IMR-90 (cell line): Measurements from ENCODE around the gene UBE2M. TPM values are rescaled to one million over a fixed set of nuclear protein-coding genes. Genes with fewer than 3 reads are reported as not detected.

Source experiments
- ATAC-seq: fragments of 200-7000 bp; cut with Tn5 transposase; 2 replicates; pipeline ENCODE4 v1.9.1; 2020; ENCODE audit warnings: low read depth, mild to moderate bottlenecking, moderate library complexity
- BruUV-seq: library from RNA; stranded (reverse); fragments of 400-500 nt; replicated peaks from 2 replicates; lab custom pipeline; 2021; lab: Mats Ljungman, UMichigan
- CTCF ChIA-PET: fragments of 300-600 bp; formaldehyde crosslinking; extraction: SDS; loops from one replicate; lab custom pipeline; 2021; ENCODE audit warnings: antibody characterized with exemption; lab: Yijun Ruan, JAX
- POLR2A ChIA-PET: fragments of 300-600 bp; sonication (Branson Sonifier 250); formaldehyde crosslinking; loops from one replicate; lab custom pipeline; 2022; ENCODE audit warnings: antibody characterized with exemption; ENCODE audit not compliant: unreplicated experiment; lab: Charles Lee
- DNase-seq: peaks from one replicate; pipeline ENCODE4 v3.0.0; 2013
- H2AFZ ChIP-seq: replicated peaks from 2 replicates; pipeline ENCODE3; 2013; ENCODE audit warnings: low read length, mild to moderate bottlenecking; ENCODE audit not compliant: poor library complexity
- H2AK5ac ChIP-seq: 2 replicates; pipeline ENCODE4 v1.6.1; 2013; ENCODE audit warnings: low read depth, low read length, inconsistent platforms
- H2AK9ac ChIP-seq: replicated peaks from 2 replicates; pipeline ENCODE3; 2013; ENCODE audit warnings: mild to moderate bottlenecking, low read depth, low read length, moderate library complexity; ENCODE audit not compliant: poor library complexity
- H2BK120ac ChIP-seq: 2 replicates; pipeline ENCODE4 v1.6.1; 2013; ENCODE audit warnings: low read depth, low read length, inconsistent platforms
- H2BK15ac ChIP-seq: 3 replicates; pipeline ENCODE4 v1.6.1; 2013; ENCODE audit warnings: low read depth, low read length, inconsistent platforms
- H2BK20ac ChIP-seq: 2 replicates; pipeline ENCODE4 v1.6.1; 2013; ENCODE audit warnings: low read depth, mild to moderate bottlenecking, inconsistent platforms, low read length, moderate library complexity
- H2BK5ac ChIP-seq: 2 replicates; pipeline ENCODE4 v1.6.1; 2013; ENCODE audit warnings: mild to moderate bottlenecking, low read depth, low read length, inconsistent platforms; ENCODE audit not compliant: poor library complexity, severe bottlenecking
- H3K14ac ChIP-seq: replicated peaks from 2 replicates; pipeline ENCODE4 v1.6.1; 2013; ENCODE audit warnings: low read depth, low read length, inconsistent platforms
- H3K18ac ChIP-seq: 2 replicates; pipeline ENCODE4 v1.6.1; 2013; ENCODE audit warnings: low read depth, low read length, control low read depth
- H3K23ac ChIP-seq: 2 replicates; pipeline ENCODE4 v1.6.1; 2013; ENCODE audit warnings: low read depth, low read length, inconsistent platforms
- H3K27ac ChIP-seq: 2 replicates; pipeline ENCODE4 v1.5.1; 2013; ENCODE audit warnings: mild to moderate bottlenecking, control low read depth, low read length; ENCODE audit not compliant: insufficient read depth
- H3K27me3 ChIP-seq: 2 replicates; pipeline ENCODE4 v1.6.1; 2013; ENCODE audit warnings: low read length; ENCODE audit not compliant: control insufficient read depth, insufficient read depth
- H3K36me3 ChIP-seq: 2 replicates; pipeline ENCODE4 v1.6.1; 2013; ENCODE audit warnings: low read length, mixed read lengths; ENCODE audit not compliant: control insufficient read depth, insufficient read depth
- H3K4ac ChIP-seq: 2 replicates; pipeline ENCODE4 v1.6.1; 2013; ENCODE audit warnings: low read depth, low read length, inconsistent platforms
- H3K4me1 ChIP-seq: 2 replicates; pipeline ENCODE4 v1.6.1; 2013; ENCODE audit warnings: low read length, mixed read lengths; ENCODE audit not compliant: control insufficient read depth, insufficient read depth
- H3K4me2 ChIP-seq: 2 replicates; pipeline ENCODE4 v1.6.1; 2013; ENCODE audit warnings: low read depth, mild to moderate bottlenecking, control low read depth, low read length, moderate library complexity
- H3K4me3 ChIP-seq: 2 replicates; pipeline ENCODE4 v1.5.1; 2013; ENCODE audit warnings: low read depth, mild to moderate bottlenecking, control low read depth, low read length, moderate library complexity; ENCODE audit not compliant: insufficient read depth
- H3K56ac ChIP-seq: 2 replicates; pipeline ENCODE4 v1.6.1; 2013; ENCODE audit warnings: low read length, inconsistent platforms; ENCODE audit not compliant: insufficient read depth; ENCODE audit errors: extremely low read depth
- H3K79me1 ChIP-seq, 2 experiments: 2 replicates each; pipeline ENCODE4 v1.6.1; 2013; ENCODE audit warnings: low read length in 2 of 2, inconsistent platforms in 1 of 2, low read depth in 1 of 2
- H3K9ac ChIP-seq: 2 replicates; pipeline ENCODE4 v1.6.1; 2013; ENCODE audit warnings: low read depth, low read length, control low read depth
- H3K9me1 ChIP-seq: 2 replicates; pipeline ENCODE4 v1.6.1; 2013; ENCODE audit warnings: low read length, inconsistent platforms; ENCODE audit not compliant: insufficient read depth
- H3K9me3 ChIP-seq: 2 replicates; pipeline ENCODE4 v1.6.1; 2013; ENCODE audit warnings: low read length; ENCODE audit not compliant: control insufficient read depth, insufficient read depth
- H4K20me1 ChIP-seq: 2 replicates; pipeline ENCODE4 v1.6.1; 2013; ENCODE audit warnings: low read length, inconsistent platforms; ENCODE audit not compliant: insufficient read depth
- H4K5ac ChIP-seq: 2 replicates; pipeline ENCODE4 v1.6.1; 2013; ENCODE audit warnings: mild to moderate bottlenecking, low read depth, low read length, control low read depth
- H4K8ac ChIP-seq, 2 experiments: 2 replicates each; pipeline ENCODE4 v1.6.1; 2013; ENCODE audit warnings: low read depth in 2 of 2, low read length in 2 of 2, control low read depth in 1 of 2, inconsistent platforms in 1 of 2
- H4K91ac ChIP-seq: 2 replicates; pipeline ENCODE4 v1.6.1; 2013; ENCODE audit warnings: low read depth, low read length, inconsistent platforms; ENCODE audit not compliant: insufficient read depth
- CHD1 ChIP-seq: IDR thresholded peaks from 2 replicates; pipeline ENCODE4 v1.6.1; 2012; ENCODE audit warnings: low read depth, low read length, improper control_type of control experiment
- CTCF ChIP-seq: conservative IDR thresholded peaks from 2 replicates; pipeline ENCODE4 v1.5.1; 2012; ENCODE audit warnings: mild to moderate bottlenecking, low read depth, low read length, improper control_type of control experiment
- FOS ChIP-seq: fragments of 150-350 bp; IDR thresholded peaks from 2 replicates; pipeline ENCODE4 v1.6.1; 2016; ENCODE audit warnings: low read depth, low read length
- MAZ ChIP-seq: IDR thresholded peaks from 2 replicates; pipeline ENCODE4 v1.6.1; 2012; ENCODE audit warnings: low read depth, mild to moderate bottlenecking, low read length, improper control_type of control experiment, moderate library complexity, borderline replicate concordance
- MXI1 ChIP-seq: IDR thresholded peaks from 2 replicates; pipeline ENCODE4 v1.6.1; 2012; ENCODE audit warnings: low read depth, mild to moderate bottlenecking, low read length, moderate library complexity, borderline replicate concordance
- POLR2A ChIP-seq: IDR thresholded peaks from 2 replicates; pipeline ENCODE4 v1.6.1; 2012; ENCODE audit warnings: mild to moderate bottlenecking, low read depth, low read length
- RAD21 ChIP-seq: IDR thresholded peaks from 2 replicates; pipeline ENCODE4 v1.6.1; 2012; ENCODE audit warnings: low read length, improper control_type of control experiment
- SMC3 ChIP-seq: fragments of 150-350 bp; IDR thresholded peaks from 2 replicates; pipeline ENCODE4 v1.6.1; 2016; ENCODE audit warnings: low read depth, mild to moderate bottlenecking, antibody characterized with exemption, low read length, moderate library complexity
- whole genome bisulfite sequencing, 2 experiments: methylation state at CpG; one replicate each; pipeline versions ENCODE4 v1.1.5 to v1.1.7; 2013; ENCODE audit warnings: missing lambda C conversion rate in 2 of 2; ENCODE audit not compliant: insufficient read length in 1 of 2; ENCODE audit errors: extremely low coverage in 2 of 2; 5-methylcytosine and 5-hydroxymethylcytosine counted together
- dilution Hi-C: fragments of 300-500 bp; cut with HindIII; formaldehyde crosslinking; loops from one replicate; pipeline ENCODE4 v1.14.3; 2018; ENCODE audit warnings: low sequenced_read_pairs; ENCODE audit not compliant: unreplicated experiment
- in situ Hi-C: fragments of 300-500 bp; cut with MboI; formaldehyde crosslinking; loops from 3 replicates; pipeline ENCODE4 v1.14.3; 2019; ENCODE audit warnings: low sequenced_read_pairs, inconsistent platforms, mixed read lengths
- intact Hi-C: fragments of 100-400 bp; cut with micrococcal nuclease; formaldehyde crosslinking; loops from 2 replicates; pipeline ENCODE4 v1.10.0; 2022
- polyA plus RNA-seq, 3 experiments: library from polyadenylated mRNA; depleted of rRNA; stranded (reverse); fragments of >200 nt; gene quantifications; 2 replicates each; pipeline ENCODE4 v1.2.3, GENCODE V29; 2012; ENCODE audit warnings: low replicate concordance in 1 of 3
- total RNA-seq: library from RNA; depleted of rRNA; stranded (reverse); fragments of >200 nt; gene quantifications from 2 replicates; pipeline ENCODE4 v1.2.3, GENCODE V29; 2012
- TF ChIP-seq, protein P1 (sequence below): fragments of 150-350 bp; IDR thresholded peaks from 2 replicates; pipeline ENCODE4 v1.6.1; 2017; ENCODE audit warnings: mild to moderate bottlenecking, antibody characterized with exemption, low read length, low read depth
- TF ChIP-seq, protein P2 (sequence below): fragments of 150-350 bp; IDR thresholded peaks from 2 replicates; pipeline ENCODE4 v1.6.1; 2016; ENCODE audit warnings: low read depth, mild to moderate bottlenecking, low read length, moderate library complexity, borderline replicate concordance

Gene UBE2M
- total and polyA plus RNA-seq, 2 of the 4 experiments (the other 2 are of a cell fraction), result 55.9 to 66.6 TPM

DNA sequence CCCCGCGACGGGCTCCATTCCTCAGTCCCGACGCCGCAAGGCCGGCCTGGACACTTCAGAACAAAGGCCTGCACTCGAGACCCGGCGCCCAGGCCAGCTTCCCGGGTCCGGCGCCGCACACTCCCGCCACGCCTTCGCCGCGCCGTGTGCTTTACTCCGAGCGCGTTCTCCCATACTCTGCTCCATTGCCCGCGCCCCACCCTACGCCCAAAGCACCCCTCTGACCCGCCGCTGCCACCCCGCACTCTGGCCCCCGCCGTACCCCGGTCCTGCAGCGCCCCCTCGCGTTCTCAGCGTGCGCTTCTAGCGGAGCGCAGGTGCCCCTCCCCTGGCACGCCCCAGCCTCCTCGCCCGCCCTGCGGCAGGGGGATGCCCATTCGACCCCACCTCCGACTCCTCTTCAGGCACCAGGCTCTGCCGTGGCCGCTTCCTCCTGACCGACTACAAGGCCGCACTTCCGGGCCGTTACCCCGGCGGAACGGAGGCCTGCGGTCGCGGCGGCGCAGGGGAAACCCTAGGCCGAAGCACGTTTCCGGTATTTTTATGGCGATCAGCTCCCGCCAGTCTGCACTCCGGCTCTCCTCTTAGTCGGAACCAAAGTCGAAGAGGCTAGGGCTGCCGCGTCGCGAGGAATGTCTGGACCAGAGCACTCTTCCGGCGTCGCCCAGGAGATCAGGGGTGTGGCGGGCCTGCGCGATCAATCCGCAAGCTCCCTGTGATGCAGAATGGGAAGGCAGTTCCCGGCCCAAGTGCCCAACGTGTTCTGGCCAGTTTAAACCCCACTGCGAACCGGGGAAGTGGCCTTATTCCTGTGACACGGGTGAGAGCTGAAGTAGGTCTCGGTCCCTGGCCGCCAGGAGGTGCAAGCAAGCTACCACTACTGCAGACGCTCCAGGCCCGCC, 38.8 kb downstream of the UBE2M start, which contains the start of gene ZBTB45:
Gene ZBTB45 (minus strand): TSS at position 456 of the 902 bp plus-strand sequence. CDS start 2,137 bp downstream, outside the sequence.
- peak within 1 kb of the TSS; percentile 80 for H3K56ac ChIP-seq
- no peak within 1 kb of the TSS for H2BK15ac ChIP-seq
- intact Hi-C loops (loop anchor here (1.0 to 5.0 kb wide), 3 partner anchors 20 to 212 kb away; partner anchors contain the start of genes ERVK3-1 and MZF1), in situ Hi-C loops (no loop called here), dilution Hi-C loops (no loop called here)
- ChIA-PET POLR2A (interaction anchor here (1.5 kb wide), 1 partner anchor 24 kb away, joined by 6 read pairs; the partner anchor contains the start of gene TRIM28), CTCF (interaction anchor here (0.6 to 1.5 kb wide), 4 partner anchors 12 to 69 kb away, joined by 3 to 6 read pairs (median 4); partner anchors contain the start of genes TRIM28 and ZNF324B)
- H4K5ac ChIP-seq, result peak within 1 kb of the TSS; percentile 87
- ATAC-seq (peak; percentile 84), DNase-seq (peak; percentile 96)
- peak within 1 kb of the TSS; percentile 98 for H2AK9ac ChIP-seq
- peak within 1 kb of the TSS; percentile 96 for H3K9ac ChIP-seq
- peak within 1 kb of the TSS; percentile 84 for H2BK5ac ChIP-seq
- H3K9me3 ChIP-seq, result no peaks in the 10 kb centered on the region
- H3K14ac ChIP-seq, result peak within 1 kb of the TSS; percentile 88
- H3K9me1 ChIP-seq, result peaks cover 11% of the 10 kb centered on the region
- H3K18ac ChIP-seq, result peak within 1 kb of the TSS; percentile 67
- no peaks in the 10 kb centered on the region for H3K27me3 ChIP-seq
- peak within 1 kb of the TSS; percentile 68 for H3K23ac ChIP-seq
- no TSS peak for BruUV-seq
- peak within 1 kb of the TSS; percentile 93 for H4K91ac ChIP-seq
- H3K4ac ChIP-seq, result peak within 1 kb of the TSS; percentile 86
- peak; percentile 73 for TF ChIP-seq CTCF
- TF ChIP-seq SMC3, result peak; percentile 58
- TF ChIP-seq RAD21, result peak; percentile 72
- peak; percentile 66; the same call in 1 of the 2 replicates for TF ChIP-seq POLR2A
- TF ChIP-seq MXI1, result peak; percentile 43; the same call in 1 of the 2 replicates
- TF ChIP-seq FOS, result 0 out of 2 replicates have a peak, but pooled peaks have one; percentile 8
- peak; percentile 95 for TF ChIP-seq MAZ
- TF ChIP-seq, protein P1, sequence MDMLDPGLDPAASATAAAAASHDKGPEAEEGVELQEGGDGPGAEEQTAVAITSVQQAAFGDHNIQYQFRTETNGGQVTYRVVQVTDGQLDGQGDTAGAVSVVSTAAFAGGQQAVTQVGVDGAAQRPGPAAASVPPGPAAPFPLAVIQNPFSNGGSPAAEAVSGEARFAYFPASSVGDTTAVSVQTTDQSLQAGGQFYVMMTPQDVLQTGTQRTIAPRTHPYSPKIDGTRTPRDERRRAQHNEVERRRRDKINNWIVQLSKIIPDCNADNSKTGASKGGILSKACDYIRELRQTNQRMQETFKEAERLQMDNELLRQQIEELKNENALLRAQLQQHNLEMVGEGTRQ, result no peak
- TF ChIP-seq CHD1, result no peak
- TF ChIP-seq, protein P2, sequence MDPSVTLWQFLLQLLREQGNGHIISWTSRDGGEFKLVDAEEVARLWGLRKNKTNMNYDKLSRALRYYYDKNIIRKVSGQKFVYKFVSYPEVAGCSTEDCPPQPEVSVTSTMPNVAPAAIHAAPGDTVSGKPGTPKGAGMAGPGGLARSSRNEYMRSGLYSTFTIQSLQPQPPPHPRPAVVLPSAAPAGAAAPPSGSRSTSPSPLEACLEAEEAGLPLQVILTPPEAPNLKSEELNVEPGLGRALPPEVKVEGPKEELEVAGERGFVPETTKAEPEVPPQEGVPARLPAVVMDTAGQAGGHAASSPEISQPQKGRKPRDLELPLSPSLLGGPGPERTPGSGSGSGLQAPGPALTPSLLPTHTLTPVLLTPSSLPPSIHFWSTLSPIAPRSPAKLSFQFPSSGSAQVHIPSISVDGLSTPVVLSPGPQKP, result no peak
- peaks cover 26% of the 10 kb centered on the region for H4K20me1 ChIP-seq
- peaks cover 6% of the 10 kb centered on the region for H3K4me1 ChIP-seq
- peak within 1 kb of the TSS; percentile 42; the same call in 1 of the 2 replicates for H2BK120ac ChIP-seq
- peak within 1 kb of the TSS; percentile 87 to 98 for H4K8ac ChIP-seq
- peaks cover 16% of the 10 kb centered on the region for H3K36me3 ChIP-seq
- peak within 1 kb of the TSS; percentile 94 for H3K4me2 ChIP-seq
- peak within 1 kb of the TSS; percentile 69 for H3K4me3 ChIP-seq
- H3K79me1 ChIP-seq, result peaks cover 0 to 42% of the 10 kb centered on the region in 2 experiments; a peak in 3 of 4 replicates
- H2AFZ ChIP-seq, result peak within 1 kb of the TSS; percentile 98
- H3K27ac ChIP-seq, result peak within 1 kb of the TSS; percentile 93
- 3% methylated on average over 36 of the region's 87 CpGs; no CpG with 5 or more reads in 1 of the 2 experiments for WGBS, 2 experiments
- H2AK5ac ChIP-seq, result peak within 1 kb of the TSS; percentile 81
- H2BK20ac ChIP-seq, result no peak within 1 kb of the TSS
